ENCODE results near the gene XPO6.

Gene XPO6

GRCh38 chr16:28086186-28087139, 125.3 kb downstream of the XPO6 start:
- no peak for DNase-seq

GRCh38 chr16:28085389-28086171, 126.2 kb downstream of the XPO6 start:
- no peak for DNase-seq

DNA sequence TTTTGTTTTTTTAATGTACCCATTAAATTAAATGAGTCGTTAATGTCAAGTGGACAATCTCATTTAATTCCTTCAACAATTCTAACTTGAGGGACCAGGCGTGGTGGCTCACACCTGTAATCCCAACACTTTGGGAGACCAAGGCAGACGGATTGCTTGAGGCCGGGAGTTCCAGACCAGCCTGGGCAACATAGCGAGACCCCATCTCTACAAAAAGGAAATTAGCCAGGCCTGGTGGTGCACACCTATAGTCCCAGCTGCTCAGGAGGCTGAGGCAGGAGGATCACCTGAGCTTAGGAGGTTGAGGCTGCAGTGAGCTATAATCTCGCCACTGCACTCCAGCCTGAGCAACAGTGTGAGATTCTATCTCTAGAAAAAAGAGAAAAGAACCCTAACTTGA, 127.6 kb downstream of the XPO6 start:
- DNase-seq = no peak

DNA sequence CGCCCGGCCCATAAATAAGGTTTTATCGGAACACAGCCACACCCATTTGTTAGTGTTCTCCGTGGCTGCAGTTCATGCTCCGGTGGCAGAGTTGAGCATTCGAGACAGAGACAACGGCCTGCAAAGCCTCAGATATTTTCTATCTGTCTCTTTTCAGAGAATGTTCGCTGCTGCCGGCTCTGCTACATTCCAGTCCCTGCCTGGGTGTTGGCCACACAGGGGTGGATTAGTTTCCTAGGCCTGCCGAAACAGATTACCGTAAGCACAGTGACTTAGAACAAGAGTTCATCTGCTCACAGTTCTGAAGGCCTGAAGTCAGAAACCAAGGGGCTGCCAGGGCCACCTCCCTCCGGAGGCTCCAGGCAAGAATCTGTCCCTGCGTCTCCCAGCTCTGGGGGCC, 129.1 kb downstream of the XPO6 start:
- no peak for DNase-seq

GRCh38 chr16:28081391-28081968, 130.3 kb downstream of the XPO6 start:
- DNase-seq = no peak

GRCh38 chr16:28078261-28078660, 133.5 kb downstream of the XPO6 start:
- no peak for DNase-seq

DNA sequence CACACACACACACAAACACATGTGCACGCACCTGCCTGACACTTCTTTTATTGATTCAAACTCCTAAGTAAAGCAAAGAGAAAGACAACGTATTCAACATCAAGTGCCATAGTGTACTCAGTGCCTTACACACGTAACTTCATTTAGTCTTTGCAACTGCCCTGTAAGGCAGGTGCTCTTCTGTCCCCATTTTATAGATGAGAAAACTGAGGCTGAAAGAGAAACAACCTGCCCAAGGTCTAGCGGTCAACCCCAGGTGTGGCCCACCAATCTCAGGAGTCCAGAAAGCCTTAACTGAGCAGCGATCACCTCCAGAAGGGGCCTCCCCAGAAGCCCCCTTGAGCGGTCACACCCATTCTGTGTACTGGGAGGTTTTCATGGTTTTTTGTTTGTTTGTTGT, 137.9 kb downstream of the XPO6 start:
- DNase-seq = no peak

DNA sequence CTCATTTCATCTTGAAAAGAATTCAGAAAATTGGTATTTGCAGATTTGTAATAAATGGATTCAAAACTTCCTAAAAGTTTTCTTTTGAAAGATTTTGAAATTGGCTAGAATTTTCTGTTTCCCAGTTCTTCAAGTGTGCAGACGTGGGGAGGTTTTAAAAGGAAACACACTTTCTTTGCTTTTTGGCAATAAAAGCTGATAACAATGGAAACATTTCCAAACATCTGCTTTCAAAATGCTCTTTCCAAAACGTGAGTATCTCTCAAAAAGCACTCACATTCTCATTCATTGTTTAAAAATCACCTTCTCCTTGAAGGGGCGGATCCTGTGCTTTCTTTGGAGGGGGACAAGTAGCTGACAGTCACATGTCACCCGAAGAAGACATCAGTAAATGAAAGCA, 139.7 kb downstream of the XPO6 start:
- no peak for DNase-seq

DNA sequence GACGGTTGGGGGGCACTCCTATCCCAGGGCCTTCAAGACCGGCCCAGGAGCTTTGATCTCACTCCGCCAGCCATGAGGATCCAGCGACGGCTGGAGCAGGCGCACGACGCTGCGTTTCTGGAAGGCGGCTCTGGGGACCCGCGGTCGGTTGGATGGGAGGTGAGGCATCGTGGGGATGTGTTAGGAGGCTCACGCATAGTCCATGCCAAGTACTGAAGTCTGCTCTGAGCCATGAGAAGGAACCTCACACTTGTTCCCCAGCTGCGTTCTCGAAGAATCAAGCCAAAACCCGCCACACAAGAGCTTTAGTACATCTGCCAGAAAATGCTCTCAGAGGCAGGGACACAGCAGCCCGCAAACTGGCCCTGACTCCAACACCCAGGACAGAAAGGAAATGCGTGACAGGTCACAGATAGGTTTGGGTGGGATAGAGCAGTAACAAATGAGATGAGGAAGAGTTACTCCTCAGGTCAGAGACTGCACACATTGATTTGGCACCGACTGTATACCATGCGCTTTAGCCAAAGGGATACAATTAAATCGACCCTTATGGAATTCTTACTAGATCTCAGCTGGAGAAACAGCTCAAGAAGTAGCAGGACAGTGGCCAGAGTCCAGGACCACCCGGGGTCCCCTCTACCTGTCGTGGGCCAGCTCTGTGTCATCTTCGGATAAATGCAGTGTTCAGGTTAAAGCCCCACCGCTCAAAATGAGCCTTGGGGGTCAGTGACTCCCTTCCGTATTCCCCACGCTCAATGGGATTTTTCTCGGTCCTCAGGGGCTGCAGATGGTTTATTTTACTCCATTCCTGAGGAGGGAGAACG, 141.6 kb downstream of the XPO6 start:
- no peak for DNase-seq

GRCh38 chr16:28068976-28069375, 142.8 kb downstream of the XPO6 start:
- no peak for DNase-seq

DNA sequence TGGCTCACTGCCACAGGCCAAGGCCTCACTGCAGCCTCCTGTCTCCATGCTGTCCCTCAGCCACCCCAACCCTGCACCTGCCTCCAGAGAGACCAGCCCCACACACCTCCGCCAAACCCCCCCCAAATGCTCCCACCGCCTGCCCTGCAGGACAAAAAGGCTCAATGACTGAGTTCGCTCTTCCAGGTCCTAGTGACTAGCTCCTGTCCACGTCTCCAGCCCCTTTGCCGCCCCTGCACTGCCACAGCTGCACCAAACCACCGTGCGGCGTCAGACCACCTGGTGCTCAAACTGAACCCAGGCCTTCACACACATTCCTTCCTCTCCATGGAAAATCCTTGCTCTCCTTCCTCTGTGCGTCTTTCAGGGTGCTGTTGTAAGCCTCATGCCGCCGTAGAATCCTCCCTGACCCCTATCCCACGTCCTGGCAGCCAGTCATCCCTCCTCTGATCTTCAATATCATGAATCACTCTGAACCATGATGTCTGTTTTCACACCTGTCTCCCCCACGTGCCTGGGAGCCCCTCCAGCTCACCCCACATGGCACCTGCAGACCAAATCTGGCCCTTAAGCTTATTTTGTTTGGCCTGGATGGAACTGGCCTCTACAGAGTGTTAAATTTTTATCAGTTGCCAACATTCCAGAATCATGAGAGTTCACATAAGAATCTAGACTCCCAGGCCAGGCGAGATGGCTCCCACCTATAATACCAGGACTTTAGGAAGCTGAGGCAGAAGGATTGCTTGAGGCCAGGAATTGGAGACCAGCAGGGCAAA, 144.0 kb downstream of the XPO6 start:
- no peak for DNase-seq

GRCh38 chr16:28064706-28065249, 147.0 kb downstream of the XPO6 start:
- no peak for DNase-seq

DNA sequence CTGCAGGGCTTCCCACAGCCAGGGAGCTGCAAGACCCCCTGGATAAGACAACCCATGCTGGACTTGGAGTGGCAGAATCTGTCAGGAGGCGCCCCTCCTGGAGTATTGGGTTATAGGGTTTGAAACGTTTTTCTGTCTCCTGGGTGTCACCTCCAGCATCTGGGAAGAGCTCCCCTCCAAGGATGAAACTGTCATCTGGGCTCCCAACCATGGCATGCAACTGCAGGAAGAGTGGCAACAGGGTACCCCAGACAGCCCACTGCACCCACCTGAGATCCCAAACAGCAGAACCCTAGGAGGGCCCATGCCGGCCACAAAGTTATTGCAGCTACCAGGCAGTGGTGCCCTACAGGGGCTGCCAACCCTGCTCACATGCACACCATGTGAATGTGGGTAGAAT, 147.6 kb downstream of the XPO6 start:
- DNase-seq = no peak

DNA sequence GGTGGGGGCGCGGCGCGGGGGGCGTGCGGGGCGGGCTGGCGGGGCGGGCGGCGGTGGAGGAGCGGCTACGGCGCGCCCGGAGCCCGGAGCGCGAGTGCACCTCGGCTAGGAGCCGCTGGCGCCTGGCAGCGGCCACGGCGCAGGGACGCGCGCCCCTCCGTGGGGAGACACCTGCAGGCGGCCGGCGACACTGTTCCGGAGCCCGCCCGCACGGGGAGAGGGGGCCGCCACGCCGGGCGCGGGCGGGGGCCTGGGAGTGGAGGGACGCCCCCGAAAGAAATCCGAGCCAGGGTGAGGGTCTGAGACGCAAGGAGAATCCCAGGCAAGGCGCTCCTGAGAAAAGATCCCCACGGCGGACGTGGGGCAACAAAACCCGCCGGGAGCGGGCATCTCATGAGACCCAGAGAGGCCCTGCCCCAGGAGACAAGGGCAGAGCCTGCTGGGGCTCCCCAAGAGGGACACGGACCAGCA, 148.1 kb downstream of the XPO6 start, which contains the start of gene GSG1L:
GSG1L (minus strand) TSS at position 124 of the 471 bp plus-strand sequence. CDS start 290 bp downstream, outside the sequence.
- DNase-seq = no peak

DNA sequence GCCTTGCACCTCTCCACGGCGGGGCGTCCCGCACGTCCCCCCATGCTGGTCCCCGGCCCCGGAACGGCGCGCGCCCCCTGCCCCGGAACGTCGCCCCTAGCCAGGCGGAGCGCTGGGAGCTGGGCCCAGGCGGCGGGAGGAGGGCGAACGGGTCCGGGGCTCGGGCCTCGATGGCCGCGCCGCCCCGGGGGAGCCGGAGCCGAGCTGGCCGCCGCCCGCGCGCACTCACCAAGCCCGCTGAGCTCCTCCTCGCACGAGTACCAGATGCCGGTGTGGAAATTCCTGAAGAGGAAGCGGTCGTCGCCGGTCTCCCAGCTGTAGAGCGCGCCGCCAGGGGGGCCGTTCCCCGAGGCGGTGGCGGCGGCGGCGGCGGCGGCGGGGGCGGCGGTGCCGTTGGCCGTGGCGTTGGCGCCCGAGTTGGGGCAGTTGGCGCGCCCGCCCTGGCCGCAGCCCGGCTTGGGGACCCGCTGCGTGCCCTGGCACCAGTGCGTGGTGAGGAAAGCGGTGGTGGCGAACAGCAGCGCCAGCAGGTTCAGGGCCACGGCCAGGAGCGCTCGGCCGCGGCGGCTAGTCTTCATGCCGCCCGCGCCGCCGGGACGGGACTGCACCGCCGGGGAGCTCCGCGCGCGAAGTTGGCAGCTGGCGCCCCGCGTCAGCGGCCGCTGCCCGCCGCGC, 148.8 kb downstream of the XPO6 start:
- no peak for DNase-seq

DNA sequence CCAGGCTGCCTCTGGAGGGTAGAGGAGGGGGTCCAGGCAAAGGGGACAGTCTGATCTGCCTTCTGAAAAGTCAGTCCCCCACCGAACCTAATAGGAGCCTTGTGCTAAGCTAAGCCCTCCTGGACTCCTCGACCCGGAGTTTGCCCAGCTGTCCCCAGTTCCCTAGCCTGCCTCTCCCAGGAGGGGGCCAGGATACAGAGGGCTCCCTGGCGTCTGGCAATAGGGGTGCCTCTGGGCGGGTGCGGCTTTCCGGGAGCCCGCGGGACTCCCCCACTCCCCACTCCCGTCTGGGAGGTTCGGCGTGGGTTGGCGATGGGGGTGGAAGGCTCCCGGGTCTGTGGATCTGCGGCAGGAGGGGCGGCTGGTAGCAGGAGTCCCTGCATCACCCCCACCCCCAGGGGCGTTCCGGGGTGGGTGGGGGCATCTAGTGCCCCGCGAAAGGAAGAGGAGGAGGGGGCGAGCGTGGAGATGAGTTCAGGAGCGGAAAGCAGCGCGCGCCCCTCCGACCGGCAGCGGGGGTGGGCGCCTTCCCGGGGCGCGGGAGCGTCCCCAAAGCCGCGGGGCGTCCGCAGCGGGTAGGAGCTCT, 149.4 kb downstream of the XPO6 start:
- no peak for DNase-seq

- DNase-seq = no peak
Measured at GRCh38 chr16:28061352-28062101, 150.2 kb downstream of the XPO6 start.

- no peak for DNase-seq
Measured at GRCh38 chr16:28059841-28060575, 151.8 kb downstream of the XPO6 start.

Measured in NCI-H2081 (cell line).